ENCODE data around the gene GLTP. TPM values are rescaled to one million over a fixed set of nuclear protein-coding genes. Genes with fewer than 3 reads are reported as not detected.

GLTP gene
- total RNA-seq, 1 experiment from 2014 or later, result 15.5 TPM

DNA sequence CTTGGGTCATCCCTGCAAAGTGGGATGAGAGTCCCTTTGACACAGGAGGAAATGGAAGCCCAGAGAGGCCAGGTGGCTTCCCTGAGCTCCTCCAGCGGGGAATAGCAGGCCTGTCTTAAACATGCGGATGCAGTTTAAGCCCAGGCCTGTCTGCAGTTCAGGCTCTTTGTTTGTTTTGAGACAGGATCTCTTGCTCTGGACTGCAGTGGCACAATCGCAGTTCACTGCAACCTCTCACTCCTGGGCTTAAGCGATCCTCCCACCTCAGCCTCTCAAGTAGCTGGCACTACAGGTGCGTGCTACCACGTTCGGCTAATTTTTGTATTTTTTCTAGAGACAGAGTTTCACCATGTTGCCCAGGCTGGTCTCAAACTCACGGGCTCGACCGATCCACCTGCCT, 50.7 kb downstream of the GLTP start:
- Histone ChIP-seq H2BK15ac (ENCODE audit: low read depth, low read length) (no peak overlapping the region), H2AK5ac (ENCODE audit: insufficient read length, low read length) (no peak overlapping the region), H3K9ac (ENCODE audit: extremely low read depth, insufficient read length, low read length) (no peak overlapping the region), H3K9me3 (ENCODE audit: control insufficient read depth, low read depth, low read length) (no peaks in the 10 kb centered on the region), H3K23me2 (ENCODE audit: insufficient read length, low read depth, low read length, poor library complexity, severe bottlenecking) (no peaks in the 10 kb centered on the region), H3K79me1 (ENCODE audit: insufficient read depth, low read depth, low read length, poor library complexity, severe bottlenecking) (no peaks in the 10 kb centered on the region), H3K27ac (ENCODE audit: insufficient read length, low read depth, low read length) (no peak overlapping the region), H3K18ac (ENCODE audit: insufficient read length, low read depth, low read length) (no peak overlapping the region), H3K4me1 (ENCODE audit: insufficient read depth, low read length) (no peaks in the 10 kb centered on the region), H3K4ac (ENCODE audit: low read depth, low read length) (no peak overlapping the region), H4K91ac (ENCODE audit: insufficient read length, low read depth, low read length) (no peak overlapping the region), H2BK5ac (ENCODE audit: insufficient read length, low read length) (no peak overlapping the region), H2AFZ (ENCODE audit: low read length) (no peak overlapping the region), H3T11ph (ENCODE audit: low read length) (no peak overlapping the region), H3K23ac (ENCODE audit: insufficient read length, low read depth, low read length) (no peak overlapping the region), H4K20me1 (ENCODE audit: control insufficient read depth, insufficient read depth, insufficient read length) (no peaks in the 10 kb centered on the region), H2BK120ac (ENCODE audit: low read depth, low read length, poor library complexity, severe bottlenecking) (no peak overlapping the region), H3K79me2 (ENCODE audit: insufficient read depth, low read length) (no peaks in the 10 kb centered on the region), H3K27me3 (ENCODE audit: insufficient read depth, low read length) (no peaks in the 10 kb centered on the region), H4K8ac (replicated peaks; ENCODE audit: insufficient read length, low read depth, low read length) (no peak overlapping the region), H2BK20ac (ENCODE audit: low read depth, low read length, poor library complexity, severe bottlenecking) (no peak overlapping the region), H2BK12ac (ENCODE audit: insufficient read length, low read depth, low read length) (no peak overlapping the region), H3K4me2 (ENCODE audit: insufficient read depth, insufficient read length, low read length) (no peak overlapping the region), H3K56ac (ENCODE audit: insufficient read length, low read depth, low read length) (no peak overlapping the region), H3K14ac (ENCODE audit: insufficient read depth, low read length) (no peak overlapping the region), H4K5ac (ENCODE audit: insufficient read length, low read depth, low read length) (no peak overlapping the region)
- no peak overlapping the region for H3K4me3 Mint-ChIP-seq
- WGBS (ENCODE audit: extremely low coverage, insufficient read length, low lambda C conversion rate), result no CpG with 5 or more reads among the region's 10 CpGs
- DNase-seq, result no peak
- TF ChIP-seq, protein P1, sequence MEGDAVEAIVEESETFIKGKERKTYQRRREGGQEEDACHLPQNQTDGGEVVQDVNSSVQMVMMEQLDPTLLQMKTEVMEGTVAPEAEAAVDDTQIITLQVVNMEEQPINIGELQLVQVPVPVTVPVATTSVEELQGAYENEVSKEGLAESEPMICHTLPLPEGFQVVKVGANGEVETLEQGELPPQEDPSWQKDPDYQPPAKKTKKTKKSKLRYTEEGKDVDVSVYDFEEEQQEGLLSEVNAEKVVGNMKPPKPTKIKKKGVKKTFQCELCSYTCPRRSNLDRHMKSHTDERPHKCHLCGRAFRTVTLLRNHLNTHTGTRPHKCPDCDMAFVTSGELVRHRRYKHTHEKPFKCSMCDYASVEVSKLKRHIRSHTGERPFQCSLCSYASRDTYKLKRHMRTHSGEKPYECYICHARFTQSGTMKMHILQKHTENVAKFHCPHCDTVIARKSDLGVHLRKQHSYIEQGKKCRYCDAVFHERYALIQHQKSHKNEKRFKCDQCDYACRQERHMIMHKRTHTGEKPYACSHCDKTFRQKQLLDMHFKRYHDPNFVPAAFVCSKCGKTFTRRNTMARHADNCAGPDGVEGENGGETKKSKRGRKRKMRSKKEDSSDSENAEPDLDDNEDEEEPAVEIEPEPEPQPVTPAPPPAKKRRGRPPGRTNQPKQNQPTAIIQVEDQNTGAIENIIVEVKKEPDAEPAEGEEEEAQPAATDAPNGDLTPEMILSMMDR (conservative IDR thresholded peaks at IDR 0.05), result no peak
- peaks cover 8 to 13% of the 10 kb centered on the region in 2 experiments; a peak in 3 of 4 replicates for H3K4me1 Mint-ChIP-seq
- no peaks in the 10 kb centered on the region; a peak in 1 of 5 replicates for H3K9me3 Mint-ChIP-seq
- peak overlapping the region in 1 of 3 experiments; percentile 53; a peak in 1 of 7 replicates for H3K27ac Mint-ChIP-seq
- H3K36me3 Mint-ChIP-seq (ENCODE audit: insufficient read depth in 1 of 3, low read depth in 3 of 3), result no peaks in the 10 kb centered on the region
- H3K27me3 Mint-ChIP-seq (ENCODE audit: low read depth), result no peaks in the 10 kb centered on the region; the same call in none of the 2 replicates

Measured in H9 (cell line).